Measurements from ENCODE around the gene RIGI.

GRCh38 chr9:32565967-32566366, 40.0 kb upstream of the RIGI start:
- TF ChIP-seq CTCF (IDR thresholded peaks at IDR 0.05), result no peak
- TF ChIP-seq POLR2A (IDR thresholded peaks at IDR 0.05), result no peak
